Gastrocnemius medialis (tissue), 4 donors: ENCODE data around the gene STS. TPM values are rescaled to one million over a fixed set of nuclear protein-coding genes. Genes with fewer than 3 reads are reported as not detected.
"Not testable (repeated sequence)": the region's sequence is repeated elsewhere in the genome, so short reads cannot be mapped to it uniquely, and the experiment has no call there.

Experiments used
- ATAC-seq, 2 donors: fragments of 150-250 bp; one replicate each; pipeline ENCODE4 v1.9.1; 2016
- DNase-seq, 2 donors: peaks; one replicate each; pipeline ENCODE4 v3.0.0-alpha.2; 2019
- H3K27ac ChIP-seq, 4 donors: fragments of 200-600 bp; sonication (generic); 1 replicate in 1 of 4; 2 replicates in 3 of 4; pipeline ENCODE4 v1.5.1; 2016 to 2018; ENCODE audit warnings: mild to moderate bottlenecking in 2 of 4, moderate library complexity in 1 of 4
- H3K27me3 ChIP-seq, 3 donors: fragments of 200-600 bp; sonication (generic) in 2 of 3; 1 replicate in 1 of 3; 2 replicates in 2 of 3; pipeline versions ENCODE4 v1.5.1 to v1.6.0; 2016 to 2019; ENCODE audit warnings: mild to moderate bottlenecking in 1 of 3, moderate library complexity in 1 of 3
- H3K36me3 ChIP-seq, 2 donors: fragments of 200-600 bp; sonication (generic) in 1 of 2; one replicate each; pipeline ENCODE4 v1.5.1; 2017 to 2018
- H3K4me1 ChIP-seq, 2 donors: fragments of 200-600 bp; sonication (generic) in 1 of 2; one replicate each; pipeline ENCODE4 v1.5.1; 2016 to 2017; ENCODE audit warnings: mild to moderate bottlenecking in 2 of 2
- H3K4me3 ChIP-seq, 4 donors: fragments of 200-600 bp; sonication (generic) in 3 of 4; 1 replicate in 1 of 4; 2 replicates in 3 of 4; pipeline ENCODE4 v1.5.1; 2016 to 2019; ENCODE audit warnings: mild to moderate bottlenecking in 2 of 4
- H3K9me3 ChIP-seq, 3 donors: fragments of 200-600 bp; sonication (generic) in 2 of 3; 1 replicate in 1 of 3; 2 replicates in 2 of 3; pipeline ENCODE4 v1.5.1; 2016 to 2019
- POLR2A ChIP-seq, 2 donors: fragments of 450-650 bp; IDR thresholded peaks; one replicate each; pipeline ENCODE4 v1.6.1; 2017; ENCODE audit warnings: antibody characterized with exemption in 2 of 2, mild to moderate bottlenecking in 2 of 2, moderate library complexity in 2 of 2
- in situ Hi-C, 4 donors: fragments of 200-750 bp; cut with MboI; loops; one replicate each; pipeline versions ENCODE4 v1.15.0 to v1.8.0; 2017; ENCODE audit warnings: low sequenced_read_pairs in 4 of 4
- intact Hi-C: fragments of 100-400 bp; cut with DNase I; formaldehyde crosslinking; loops from one replicate; pipeline ENCODE4 v1.15.1; 2023; ENCODE audit warnings: low total_unique reads
- total RNA-seq, 4 donors: library from RNA; depleted of rRNA; stranded (reverse); fragments of >200 nt; gene quantifications; one replicate each; pipeline versions ENCODE4 v1.1.0 to v1.2.3, GENCODE V29; 2016
- TF ChIP-seq, protein P1 (sequence below), 5 experiments: fragments of 450-650 bp in 3 of 5; fragments of 200-600 bp in 2 of 5; sonication (generic) in 2 of 5; IDR thresholded peaks in 4 of 5; conservative IDR thresholded peaks in 1 of 5; 1 replicate in 4 of 5; 2 replicates in 1 of 5; pipeline ENCODE4 v1.5.1; 2016 to 2019; ENCODE audit warnings: antibody characterized with exemption in 5 of 5, mild to moderate bottlenecking in 3 of 5, moderate library complexity in 3 of 5

The STS gene
- total RNA-seq, 4 donors from 2014 or later, result 1.7 to 6.7 (median 4.4) TPM

DNA sequence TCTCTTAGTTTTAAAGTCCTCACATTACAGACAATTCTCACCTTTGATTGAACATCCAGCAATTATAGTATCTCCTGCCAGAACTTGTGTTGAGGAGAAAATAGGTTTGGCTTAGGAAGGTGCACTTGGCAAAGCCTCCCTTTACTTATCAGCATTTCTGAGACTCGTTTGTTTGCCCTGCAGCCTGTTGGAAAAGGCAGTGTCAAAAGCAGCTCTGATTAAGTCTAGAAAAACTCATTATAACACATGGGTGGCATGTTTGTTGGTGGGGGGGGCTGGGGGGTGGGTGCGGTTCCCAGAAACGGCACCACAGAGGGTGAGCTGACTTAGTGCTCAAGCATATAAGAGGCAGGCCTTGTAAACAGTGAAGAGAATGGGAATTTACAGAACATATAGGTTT lies 22.1 kb downstream of the STS start:
- no peaks in the 10 kb centered on the region for H3K4me1 ChIP-seq
- intact Hi-C loops, result no loop called here
- no peak overlapping the region for H3K27ac ChIP-seq
- DNase-seq (no peak), ATAC-seq (no peak)
- H3K36me3 ChIP-seq, result no peaks in the 10 kb centered on the region
- TF ChIP-seq POLR2A (IDR thresholded peaks at IDR 0.05), result no peak
- H3K9me3 ChIP-seq, result no peaks in the 10 kb centered on the region
- H3K27me3 ChIP-seq, result no peaks in the 10 kb centered on the region
- in situ Hi-C loops, result no loop called here
- no peak overlapping the region for H3K4me3 ChIP-seq

DNA sequence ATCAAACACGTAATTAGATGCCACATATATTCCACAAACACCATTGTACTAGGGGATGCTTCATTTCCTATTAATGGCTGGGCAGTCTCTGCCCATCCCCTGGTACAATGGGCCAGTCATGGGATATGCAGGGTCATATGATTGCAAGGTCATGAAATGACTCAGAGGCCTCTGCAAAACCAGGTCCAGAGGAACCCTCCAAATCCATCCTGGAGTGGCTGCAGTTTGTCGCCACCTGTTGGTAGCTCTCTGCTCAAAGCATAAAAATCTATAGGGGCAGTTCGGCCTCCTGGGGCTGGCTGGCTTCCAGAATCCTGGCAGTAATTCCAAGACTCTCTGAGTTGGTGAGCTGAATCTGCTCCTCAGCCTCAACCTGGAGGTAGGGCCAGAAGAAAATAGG lies 23.4 kb downstream of the STS start:
- no peak overlapping the region for H3K27ac ChIP-seq
- DNase-seq (no peak), ATAC-seq (no peak)
- no peak for TF ChIP-seq POLR2A (IDR thresholded peaks at IDR 0.05)
- TF ChIP-seq, protein P1, sequence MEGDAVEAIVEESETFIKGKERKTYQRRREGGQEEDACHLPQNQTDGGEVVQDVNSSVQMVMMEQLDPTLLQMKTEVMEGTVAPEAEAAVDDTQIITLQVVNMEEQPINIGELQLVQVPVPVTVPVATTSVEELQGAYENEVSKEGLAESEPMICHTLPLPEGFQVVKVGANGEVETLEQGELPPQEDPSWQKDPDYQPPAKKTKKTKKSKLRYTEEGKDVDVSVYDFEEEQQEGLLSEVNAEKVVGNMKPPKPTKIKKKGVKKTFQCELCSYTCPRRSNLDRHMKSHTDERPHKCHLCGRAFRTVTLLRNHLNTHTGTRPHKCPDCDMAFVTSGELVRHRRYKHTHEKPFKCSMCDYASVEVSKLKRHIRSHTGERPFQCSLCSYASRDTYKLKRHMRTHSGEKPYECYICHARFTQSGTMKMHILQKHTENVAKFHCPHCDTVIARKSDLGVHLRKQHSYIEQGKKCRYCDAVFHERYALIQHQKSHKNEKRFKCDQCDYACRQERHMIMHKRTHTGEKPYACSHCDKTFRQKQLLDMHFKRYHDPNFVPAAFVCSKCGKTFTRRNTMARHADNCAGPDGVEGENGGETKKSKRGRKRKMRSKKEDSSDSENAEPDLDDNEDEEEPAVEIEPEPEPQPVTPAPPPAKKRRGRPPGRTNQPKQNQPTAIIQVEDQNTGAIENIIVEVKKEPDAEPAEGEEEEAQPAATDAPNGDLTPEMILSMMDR (IDR thresholded peaks at IDR 0.05 in 4 of 5, conservative IDR thresholded peaks at IDR 0.05 in 1 of 5), result no peak
- H3K4me1 ChIP-seq, result no peaks in the 10 kb centered on the region
- no peaks in the 10 kb centered on the region for H3K27me3 ChIP-seq
- intact Hi-C loops (no loop called here), in situ Hi-C loops (no loop called here)
- no peaks in the 10 kb centered on the region for H3K36me3 ChIP-seq
- no peaks in the 10 kb centered on the region for H3K9me3 ChIP-seq
- H3K4me3 ChIP-seq, result no peak overlapping the region

DNA sequence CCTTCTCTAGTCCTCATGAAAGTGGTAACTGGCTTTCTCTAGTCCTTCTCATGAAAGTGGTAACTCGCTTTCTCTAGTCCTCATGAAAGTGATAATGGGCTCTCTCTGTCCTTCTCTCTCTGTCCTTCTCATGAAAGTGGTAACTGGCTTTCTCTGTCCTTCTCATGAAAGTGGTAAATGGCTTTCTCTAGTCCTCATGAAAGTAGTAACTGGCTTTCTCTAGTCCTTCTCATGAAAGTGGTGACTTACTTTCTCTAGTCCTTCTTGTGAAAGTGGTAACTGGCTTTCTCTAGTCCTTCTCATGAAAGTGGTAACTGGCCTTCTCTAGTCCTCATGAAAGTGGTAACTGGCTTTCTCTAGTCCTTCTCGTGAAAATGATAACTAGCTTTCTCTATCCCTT lies 31.3 kb downstream of the STS start:
- H3K36me3 ChIP-seq, H3K4me3 ChIP-seq, intact Hi-C loops, ATAC-seq, H3K9me3 ChIP-seq, H3K27me3 ChIP-seq, DNase-seq, in situ Hi-C loops, H3K27ac ChIP-seq, H3K4me1 ChIP-seq: not testable (repeated sequence)

DNA sequence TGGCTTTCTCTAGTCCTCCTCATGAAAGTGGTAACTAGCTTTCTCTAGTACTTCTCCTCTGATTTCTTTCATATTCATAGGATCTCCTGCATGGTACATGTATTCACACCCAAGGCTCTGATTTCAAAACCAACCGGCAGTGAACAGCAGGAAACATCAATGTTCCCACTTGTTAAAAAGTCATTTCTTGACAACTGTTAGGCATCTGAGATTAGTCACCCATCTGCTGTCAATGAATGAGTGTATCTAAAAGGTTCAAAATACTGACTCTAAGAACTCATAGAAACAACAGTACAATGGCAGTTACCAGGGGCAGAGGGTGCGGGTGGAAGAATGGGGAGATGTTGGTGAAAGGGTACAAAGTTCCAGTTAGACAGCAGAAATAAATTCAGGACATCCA lies 31.9 kb downstream of the STS start:
- TF ChIP-seq, protein P1 (IDR thresholded peaks at IDR 0.05 in 4 of 5, conservative IDR thresholded peaks at IDR 0.05 in 1 of 5), result no peak
- TF ChIP-seq POLR2A (IDR thresholded peaks at IDR 0.05), result no peak
- no peaks in the 10 kb centered on the region for H3K36me3 ChIP-seq
- DNase-seq, result no peak
- intact Hi-C loops (no loop called here), in situ Hi-C loops (no loop called here)
- no peaks in the 10 kb centered on the region for H3K4me1 ChIP-seq
- no peaks in the 10 kb centered on the region for H3K9me3 ChIP-seq
- H3K27me3 ChIP-seq, result no peaks in the 10 kb centered on the region
- no peak overlapping the region for H3K27ac ChIP-seq
- ATAC-seq, result no peak
- no peak overlapping the region for H3K4me3 ChIP-seq

DNA sequence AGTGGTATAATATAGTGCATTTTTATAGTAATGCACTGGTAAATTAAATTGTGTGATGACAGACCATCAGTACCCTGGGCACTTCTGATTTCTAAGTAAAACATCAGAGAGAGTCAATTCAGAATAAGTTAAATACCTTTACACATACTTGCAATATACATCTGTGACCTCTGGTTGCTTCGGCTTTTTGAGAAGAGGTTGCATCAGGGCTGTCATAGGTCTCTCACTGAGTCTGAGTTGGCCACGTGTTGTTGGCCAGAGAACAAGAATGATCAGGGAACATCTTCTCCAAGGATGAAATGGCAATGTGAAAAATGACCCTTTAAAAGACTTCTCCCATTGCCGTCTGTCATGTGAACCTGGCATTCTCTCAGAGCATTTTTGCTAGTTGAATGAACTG lies 37.3 kb downstream of the STS start:
- H3K36me3 ChIP-seq, result no peaks in the 10 kb centered on the region
- no peaks in the 10 kb centered on the region for H3K9me3 ChIP-seq
- intact Hi-C loops (no loop called here), in situ Hi-C loops (no loop called here)
- H3K27me3 ChIP-seq, result no peaks in the 10 kb centered on the region
- H3K27ac ChIP-seq, result no peak overlapping the region
- TF ChIP-seq, protein P1 (IDR thresholded peaks at IDR 0.05 in 4 of 5, conservative IDR thresholded peaks at IDR 0.05 in 1 of 5), result no peak
- TF ChIP-seq POLR2A (IDR thresholded peaks at IDR 0.05), result no peak
- no peaks in the 10 kb centered on the region for H3K4me1 ChIP-seq
- H3K4me3 ChIP-seq, result no peak overlapping the region
- DNase-seq (no peak), ATAC-seq (no peak)

DNA sequence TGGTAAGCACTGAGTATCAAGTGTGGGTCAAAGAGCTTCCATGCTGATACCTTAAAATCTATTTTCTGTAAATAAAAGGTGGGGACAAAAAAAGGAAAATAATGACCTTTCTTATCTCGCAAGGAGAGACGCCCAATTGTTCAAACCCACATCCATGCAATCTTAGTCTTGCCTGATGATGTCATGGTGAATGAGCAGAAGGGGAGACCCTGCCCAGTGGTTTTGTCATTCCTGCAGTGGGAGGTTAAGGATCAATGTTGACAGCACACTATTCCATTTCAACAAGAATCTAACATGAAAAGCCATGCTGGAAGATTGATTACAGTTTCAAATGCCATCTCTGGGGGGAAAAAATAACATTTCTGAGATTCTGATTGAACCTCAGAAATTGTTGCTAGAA lies 41.2 kb downstream of the STS start:
- no peak overlapping the region for H3K4me3 ChIP-seq
- no peak overlapping the region for H3K27ac ChIP-seq
- DNase-seq (no peak), ATAC-seq (no peak)
- H3K36me3 ChIP-seq, result no peaks in the 10 kb centered on the region
- in situ Hi-C loops (no loop called here), intact Hi-C loops (no loop called here)
- H3K4me1 ChIP-seq, result no peaks in the 10 kb centered on the region
- H3K27me3 ChIP-seq, result no peaks in the 10 kb centered on the region
- no peaks in the 10 kb centered on the region for H3K9me3 ChIP-seq
- no peak for TF ChIP-seq POLR2A (IDR thresholded peaks at IDR 0.05)
- TF ChIP-seq, protein P1 (IDR thresholded peaks at IDR 0.05 in 4 of 5, conservative IDR thresholded peaks at IDR 0.05 in 1 of 5), result no peak
